HUES48 (cell line): ENCODE results near the gene PSMC2.

Source experiments
- H3K27ac ChIP-seq: one replicate; pipeline ENCODE4 v1.7.0; 2013; ENCODE audit warnings: low read depth, low read length, inconsistent platforms
- H3K27me3 ChIP-seq: 2 replicates; pipeline ENCODE4 v1.6.1; 2013; ENCODE audit warnings: mild to moderate bottlenecking, low read length; ENCODE audit not compliant: control insufficient read depth, insufficient read depth
- H3K36me3 ChIP-seq: 2 replicates; pipeline ENCODE4 v1.6.1; 2013; ENCODE audit warnings: low read length; ENCODE audit not compliant: control insufficient read depth, insufficient read depth
- H3K4me1 ChIP-seq: 2 replicates; pipeline ENCODE4 v1.6.1; 2013; ENCODE audit warnings: mild to moderate bottlenecking, low read length; ENCODE audit not compliant: control insufficient read depth, insufficient read depth
- H3K4me3 ChIP-seq: 2 replicates; pipeline ENCODE4 v1.5.1; 2013; ENCODE audit warnings: mild to moderate bottlenecking, low read depth, low read length
- H3K9ac ChIP-seq: 2 replicates; pipeline ENCODE4 v1.6.1; 2013; ENCODE audit warnings: mild to moderate bottlenecking, low read depth, low read length, moderate library complexity
- H3K9me3 ChIP-seq: 2 replicates; pipeline ENCODE4 v1.6.1; 2013; ENCODE audit warnings: low read length; ENCODE audit not compliant: control insufficient read depth, insufficient read depth

PSMC2 gene

GRCh38 chr7:103379270-103379975, 32.0 kb downstream of the PSMC2 start:
- Histone ChIP-seq H3K4me3 (no peak overlapping the region), H3K9ac (no peak overlapping the region), H3K9me3 (no peaks in the 10 kb centered on the region), H3K27me3 (no peaks in the 10 kb centered on the region), H3K36me3 (no peaks in the 10 kb centered on the region), H3K4me1 (no peaks in the 10 kb centered on the region), H3K27ac (no peak overlapping the region)

GRCh38 chr7:103380395-103381191, 33.1 kb downstream of the PSMC2 start:
- Histone ChIP-seq H3K27me3 (no peaks in the 10 kb centered on the region), H3K9ac (no peak overlapping the region), H3K9me3 (no peaks in the 10 kb centered on the region), H3K36me3 (no peaks in the 10 kb centered on the region), H3K4me3 (no peak overlapping the region), H3K4me1 (no peaks in the 10 kb centered on the region), H3K27ac (no peak overlapping the region)

- H3K9ac ChIP-seq, result no peak overlapping the region
- no peaks in the 10 kb centered on the region for H3K4me1 ChIP-seq
- no peak overlapping the region for H3K27ac ChIP-seq
- no peaks in the 10 kb centered on the region for H3K36me3 ChIP-seq
- H3K27me3 ChIP-seq, result no peaks in the 10 kb centered on the region
- no peaks in the 10 kb centered on the region for H3K9me3 ChIP-seq
- H3K4me3 ChIP-seq, result no peak overlapping the region
These were observed 34.0 kb downstream of the PSMC2 start for GRCh38 chr7:103381280-103382031.

- no peaks in the 10 kb centered on the region for H3K36me3 ChIP-seq
- H3K27me3 ChIP-seq, result no peaks in the 10 kb centered on the region
- H3K4me3 ChIP-seq, result no peak overlapping the region
- no peaks in the 10 kb centered on the region for H3K9me3 ChIP-seq
- no peak overlapping the region for H3K27ac ChIP-seq
- no peaks in the 10 kb centered on the region for H3K4me1 ChIP-seq
- H3K9ac ChIP-seq, result no peak overlapping the region
These were observed 34.6 kb downstream of the PSMC2 start for GRCh38 chr7:103382032-103382402.

- Histone ChIP-seq H3K27ac (no peak overlapping the region), H3K4me1 (no peaks in the 10 kb centered on the region), H3K27me3 (no peaks in the 10 kb centered on the region), H3K9ac (no peak overlapping the region), H3K9me3 (no peaks in the 10 kb centered on the region), H3K4me3 (no peak overlapping the region), H3K36me3 (no peaks in the 10 kb centered on the region)
These were observed 39.8 kb downstream of the PSMC2 start for GRCh38 chr7:103387242-103387641.

GRCh38 chr7:103388469-103389140, 41.2 kb downstream of the PSMC2 start:
- H3K27ac ChIP-seq, result no peak overlapping the region
- no peaks in the 10 kb centered on the region for H3K27me3 ChIP-seq
- H3K4me1 ChIP-seq, result no peaks in the 10 kb centered on the region
- H3K9ac ChIP-seq, result no peak overlapping the region
- H3K36me3 ChIP-seq, result no peaks in the 10 kb centered on the region
- H3K9me3 ChIP-seq, result no peaks in the 10 kb centered on the region
- H3K4me3 ChIP-seq, result no peak overlapping the region

- no peaks in the 10 kb centered on the region for H3K27me3 ChIP-seq
- H3K9me3 ChIP-seq, result no peaks in the 10 kb centered on the region
- no peaks in the 10 kb centered on the region for H3K4me1 ChIP-seq
- no peaks in the 10 kb centered on the region for H3K36me3 ChIP-seq
- no peak overlapping the region for H3K9ac ChIP-seq
- H3K4me3 ChIP-seq, result no peak overlapping the region
- H3K27ac ChIP-seq, result no peak overlapping the region
These were observed 41.8 kb downstream of the PSMC2 start for GRCh38 chr7:103389263-103389662.

GRCh38 chr7:103391150-103391549, 43.7 kb downstream of the PSMC2 start:
- H3K27me3 ChIP-seq, result no peaks in the 10 kb centered on the region
- H3K4me1 ChIP-seq, result no peaks in the 10 kb centered on the region
- H3K36me3 ChIP-seq, result no peaks in the 10 kb centered on the region
- no peak overlapping the region for H3K9ac ChIP-seq
- H3K9me3 ChIP-seq, result no peaks in the 10 kb centered on the region
- H3K4me3 ChIP-seq, result no peak overlapping the region
- no peak overlapping the region for H3K27ac ChIP-seq

GRCh38 chr7:103391976-103392375, 44.5 kb downstream of the PSMC2 start:
- Histone ChIP-seq H3K4me3 (no peak overlapping the region), H3K27ac (no peak overlapping the region), H3K9me3 (no peaks in the 10 kb centered on the region), H3K36me3 (no peaks in the 10 kb centered on the region), H3K4me1 (no peaks in the 10 kb centered on the region), H3K9ac (no peak overlapping the region), H3K27me3 (no peaks in the 10 kb centered on the region)

GRCh38 chr7:103394566-103394965, 47.1 kb downstream of the PSMC2 start:
- Histone ChIP-seq H3K9me3 (no peaks in the 10 kb centered on the region), H3K9ac (no peak overlapping the region), H3K27me3 (no peaks in the 10 kb centered on the region), H3K27ac (no peak overlapping the region), H3K4me1 (no peaks in the 10 kb centered on the region), H3K36me3 (no peaks in the 10 kb centered on the region), H3K4me3 (no peak overlapping the region)
